MM.1S (cell line): ENCODE results near the gene ZNF516.

ENCODE experiments used
- DNase-seq: peaks from one replicate; pipeline ENCODE4 v3.0.0-alpha.2; 2015
- H2AFZ ChIP-seq: fragments of 300-600 bp; sonication (generic); 2 replicates; pipeline ENCODE4 v1.6.0; 2016; ENCODE audit warnings: antibody characterized with exemption, low read length
- H3F3A ChIP-seq: fragments of 300-600 bp; sonication (generic); 2 replicates; pipeline ENCODE4 v1.6.1; 2016; ENCODE audit warnings: mild to moderate bottlenecking, antibody characterized with exemption, low read length, moderate library complexity, mixed read lengths; ENCODE audit not compliant: insufficient read depth
- H3K27ac ChIP-seq: fragments of 300-600 bp; sonication (generic); 2 replicates; pipeline ENCODE4 v1.5.1; 2016; ENCODE audit warnings: mild to moderate bottlenecking, low read length
- H3K27me3 ChIP-seq: fragments of 300-600 bp; sonication (generic); replicated peaks from 2 replicates; pipeline ENCODE4 v1.6.0; 2016; ENCODE audit warnings: low read length; ENCODE audit not compliant: insufficient read depth
- H3K36me3 ChIP-seq: fragments of 300-600 bp; sonication (generic); replicated peaks from 2 replicates; pipeline ENCODE4 v1.6.1; 2016; ENCODE audit warnings: mild to moderate bottlenecking, low read length, mixed read lengths; ENCODE audit not compliant: insufficient read depth
- H3K4me1 ChIP-seq: fragments of 300-600 bp; sonication (generic); 2 replicates; pipeline ENCODE4 v1.6.1; 2016; ENCODE audit warnings: low read length, mixed read lengths
- H3K4me2 ChIP-seq: fragments of 300-600 bp; sonication (generic); 2 replicates; pipeline ENCODE4 v1.6.0; 2016; ENCODE audit warnings: low read depth, low read length
- H3K4me3 ChIP-seq: fragments of 300-600 bp; sonication (generic); 2 replicates; pipeline ENCODE4 v1.5.1; 2016; ENCODE audit warnings: low read length, mixed read lengths
- H3K79me2 ChIP-seq: fragments of 300-600 bp; sonication (generic); 2 replicates; pipeline ENCODE4 v1.6.1; 2016; ENCODE audit warnings: mixed run types, low read length, mixed read lengths
- H3K9ac ChIP-seq: fragments of 300-600 bp; sonication (generic); 2 replicates; pipeline ENCODE4 v1.6.1; 2016; ENCODE audit warnings: low read length, mixed read lengths
- H3K9me2 ChIP-seq: fragments of 300-600 bp; sonication (generic); replicated peaks from 2 replicates; pipeline ENCODE4 v1.6.1; 2016; ENCODE audit warnings: mild to moderate bottlenecking, low read length, mixed read lengths; ENCODE audit not compliant: insufficient read depth
- H3K9me3 ChIP-seq: fragments of 300-600 bp; sonication (generic); replicated peaks from 2 replicates; pipeline ENCODE4 v1.6.1; 2016; ENCODE audit warnings: mild to moderate bottlenecking, low read length, mixed read lengths; ENCODE audit not compliant: insufficient read depth
- H4K20me1 ChIP-seq: fragments of 300-600 bp; sonication (generic); 2 replicates; pipeline ENCODE4 v1.6.1; 2016; ENCODE audit warnings: mild to moderate bottlenecking, low read length, moderate library complexity, mixed read lengths; ENCODE audit not compliant: insufficient read depth
- EZH2 ChIP-seq: fragments of 300-600 bp; sonication (generic); optimal IDR thresholded peaks from 2 replicates; pipeline ENCODE3; 2017; ENCODE audit warnings: low read depth, mild to moderate bottlenecking, antibody characterized with exemption, low read length, mixed read lengths
- EZH2phosphoT487 ChIP-seq: fragments of 300-600 bp; sonication (generic); IDR thresholded peaks from 2 replicates; pipeline ENCODE4 v1.6.1; 2018; ENCODE audit warnings: antibody characterized with exemption, low read length
- TF ChIP-seq, protein P1 (sequence below): fragments of 300-600 bp; sonication (generic); IDR thresholded peaks from 2 replicates; pipeline ENCODE4 v1.5.1; 2016; ENCODE audit warnings: antibody characterized with exemption, low read length, mixed read lengths

ZNF516 gene

DNA sequence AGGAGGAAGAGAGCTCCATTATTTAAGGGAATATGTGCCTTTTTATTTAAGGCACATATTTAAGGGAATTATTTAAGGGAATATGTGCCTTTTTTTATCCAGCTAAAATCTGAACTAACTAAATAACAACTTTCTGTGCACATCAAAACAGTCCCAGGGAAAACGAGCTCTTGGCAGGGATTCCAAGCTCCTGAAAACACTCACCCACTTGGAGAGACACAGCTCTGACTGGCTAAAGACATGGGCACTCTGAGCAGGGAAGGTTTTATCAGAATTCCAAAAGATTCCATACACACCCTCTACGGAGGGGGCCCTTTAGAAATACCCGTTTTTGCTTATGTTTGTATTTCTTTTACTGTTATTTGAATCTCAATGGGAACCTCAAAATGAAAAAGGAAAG lies 181.0 kb downstream of the ZNF516 start:
- TF ChIP-seq, protein P1, sequence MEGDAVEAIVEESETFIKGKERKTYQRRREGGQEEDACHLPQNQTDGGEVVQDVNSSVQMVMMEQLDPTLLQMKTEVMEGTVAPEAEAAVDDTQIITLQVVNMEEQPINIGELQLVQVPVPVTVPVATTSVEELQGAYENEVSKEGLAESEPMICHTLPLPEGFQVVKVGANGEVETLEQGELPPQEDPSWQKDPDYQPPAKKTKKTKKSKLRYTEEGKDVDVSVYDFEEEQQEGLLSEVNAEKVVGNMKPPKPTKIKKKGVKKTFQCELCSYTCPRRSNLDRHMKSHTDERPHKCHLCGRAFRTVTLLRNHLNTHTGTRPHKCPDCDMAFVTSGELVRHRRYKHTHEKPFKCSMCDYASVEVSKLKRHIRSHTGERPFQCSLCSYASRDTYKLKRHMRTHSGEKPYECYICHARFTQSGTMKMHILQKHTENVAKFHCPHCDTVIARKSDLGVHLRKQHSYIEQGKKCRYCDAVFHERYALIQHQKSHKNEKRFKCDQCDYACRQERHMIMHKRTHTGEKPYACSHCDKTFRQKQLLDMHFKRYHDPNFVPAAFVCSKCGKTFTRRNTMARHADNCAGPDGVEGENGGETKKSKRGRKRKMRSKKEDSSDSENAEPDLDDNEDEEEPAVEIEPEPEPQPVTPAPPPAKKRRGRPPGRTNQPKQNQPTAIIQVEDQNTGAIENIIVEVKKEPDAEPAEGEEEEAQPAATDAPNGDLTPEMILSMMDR, result no peak
- TF ChIP-seq EZH2 (no peak), EZH2phosphoT487 (no peak)

More for the DNA sequence above, 181.0 kb downstream of the ZNF516 start:
- H3K9ac ChIP-seq, result no peak overlapping the region
- H3K36me3 ChIP-seq, result no peaks in the 10 kb centered on the region
- no peak overlapping the region for H3K27ac ChIP-seq
- H3F3A ChIP-seq, result no peaks in the 10 kb centered on the region
- no peaks in the 10 kb centered on the region for H3K9me2 ChIP-seq
- no peak overlapping the region for H2AFZ ChIP-seq
- no peak overlapping the region for H3K4me2 ChIP-seq
- H4K20me1 ChIP-seq, result no peaks in the 10 kb centered on the region
- no peak for DNase-seq
- no peaks in the 10 kb centered on the region for H3K4me1 ChIP-seq
- no peaks in the 10 kb centered on the region for H3K27me3 ChIP-seq
- no peaks in the 10 kb centered on the region for H3K9me3 ChIP-seq
- H3K79me2 ChIP-seq, result no peaks in the 10 kb centered on the region
- no peak overlapping the region for H3K4me3 ChIP-seq
